Fibroblast of lung (primary cell): ENCODE data around the gene OGFR. TPM values are rescaled to one million over a fixed set of nuclear protein-coding genes. Genes with fewer than 3 reads are reported as not detected.

Experiments
- DNase-seq, 2 donors: peaks; one replicate each; pipeline versions ENCODE4 v3.0.0 to v3.0.0-alpha.2; 2010; ENCODE audit warnings: low read depth in 2 of 2
- H2AFZ ChIP-seq: 2 replicates; pipeline ENCODE4 v1.5.1; 2012; ENCODE audit warnings: low read length, control low read depth, inconsistent platforms
- H3K27ac ChIP-seq: 2 replicates; pipeline ENCODE4 v1.5.1; 2011; ENCODE audit warnings: low read length, control low read depth; ENCODE audit not compliant: insufficient read depth
- H3K27me3 ChIP-seq: 2 replicates; pipeline ENCODE4 v1.5.1; 2011; ENCODE audit warnings: mild to moderate bottlenecking, low read length; ENCODE audit not compliant: control insufficient read depth, insufficient read depth
- H3K36me3 ChIP-seq: 2 replicates; pipeline ENCODE4 v1.5.1; 2011; ENCODE audit warnings: low read length; ENCODE audit not compliant: control insufficient read depth, insufficient read depth
- H3K4me1 ChIP-seq: 2 replicates; pipeline ENCODE4 v1.5.1; 2011; ENCODE audit warnings: low read length; ENCODE audit not compliant: control insufficient read depth, insufficient read depth; ENCODE audit errors: extremely low read depth
- H3K4me2 ChIP-seq: 2 replicates; pipeline ENCODE4 v1.5.1; 2011; ENCODE audit warnings: low read length, control low read depth; ENCODE audit not compliant: insufficient read depth; ENCODE audit errors: extremely low read depth
- H3K4me3 ChIP-seq, 4 experiments: fragments of 200-600 bp in 1 of 4; sonication (generic) in 1 of 4; replicated peaks in 1 of 4; 2 replicates each; pipeline ENCODE4 v1.5.1; 2011 to 2016; ENCODE audit warnings: low read length in 4 of 4, low read depth in 3 of 4, mild to moderate bottlenecking in 3 of 4, control low read depth in 2 of 4, inconsistent platforms in 1 of 4, mixed read lengths in 1 of 4; ENCODE audit not compliant: insufficient read depth in 1 of 4; ENCODE audit errors: control extremely low read depth in 1 of 4
- H3K79me2 ChIP-seq: 2 replicates; pipeline ENCODE4 v1.5.1; 2012; ENCODE audit warnings: mild to moderate bottlenecking, low read length, inconsistent platforms; ENCODE audit not compliant: control insufficient read depth, insufficient read depth
- H3K9ac ChIP-seq: 2 replicates; pipeline ENCODE4 v1.5.1; 2011; ENCODE audit warnings: mild to moderate bottlenecking, low read length, control low read depth; ENCODE audit not compliant: insufficient read depth
- H3K9me3 ChIP-seq: 2 replicates; pipeline ENCODE4 v1.5.1; 2012; ENCODE audit warnings: low read depth, low read length; ENCODE audit not compliant: control insufficient read depth, insufficient read depth
- H4K20me1 ChIP-seq: 2 replicates; pipeline ENCODE4 v1.5.1; 2011; ENCODE audit warnings: low read length; ENCODE audit not compliant: control insufficient read depth, insufficient read depth; ENCODE audit errors: extremely low read depth
- CTCF ChIP-seq, 2 donors: IDR thresholded peaks in 1 of 2; conservative IDR thresholded peaks in 1 of 2; 1 replicate in 1 of 2; 2 replicates in 1 of 2; pipeline ENCODE4 v1.5.1; 2011 to 2012; ENCODE audit warnings: low read length in 2 of 2, control low read depth in 1 of 2, inconsistent platforms in 1 of 2, low read depth in 1 of 2, mild to moderate bottlenecking in 1 of 2
- EZH2 ChIP-seq: IDR thresholded peaks from 2 replicates; pipeline ENCODE4 v1.5.1; 2012; ENCODE audit warnings: low read length, control low read depth, mild to moderate bottlenecking; ENCODE audit errors: missing control alignments
- polyA plus RNA-seq, 2 donors: library from polyadenylated mRNA; depleted of rRNA in 1 of 2; stranded (reverse) in 1 of 2; unstranded in 1 of 2; fragments of >200 nt; gene quantifications; 2 replicates each; pipeline ENCODE4 v1.2.1, GENCODE V29; 2011 to 2012; ENCODE audit warnings: missing spikeins in 1 of 2
- total RNA-seq: library from RNA; depleted of rRNA; stranded (reverse); fragments of >200 nt; gene quantifications from 2 replicates; pipeline ENCODE4 v1.2.1, GENCODE V29; 2014

Gene OGFR
- total and polyA plus RNA-seq, 2 donors (not counting 1 experiment from before 2014, with no cell fraction given), result 19.7 to 34.0 TPM

- Histone ChIP-seq H3K27me3 (no peaks in the 10 kb centered on the region), H3K4me3 (no peak overlapping the region), H3K9me3 (no peaks in the 10 kb centered on the region), H3K9ac (no peak overlapping the region), H3K27ac (no peak overlapping the region), H2AFZ (no peak overlapping the region), H3K4me1 (no peaks in the 10 kb centered on the region), H3K36me3 (no peaks in the 10 kb centered on the region), H4K20me1 (no peaks in the 10 kb centered on the region), H3K79me2 (no peaks in the 10 kb centered on the region), H3K4me2 (no peak overlapping the region)
- no peak for DNase-seq
- TF ChIP-seq EZH2 (no peak), CTCF (conservative IDR thresholded peaks at IDR 0.05 in 1 of 2, IDR thresholded peaks at IDR 0.05 in 1 of 2; ENCODE audit: low read depth in 1 of 2, low read length in 2 of 2) (no peak)
These were observed 25.8 kb upstream of the OGFR start for GRCh38 chr20:62778601-62779416.

- H3K27me3 ChIP-seq, result no peaks in the 10 kb centered on the region
- no peaks in the 10 kb centered on the region for H4K20me1 ChIP-seq
- H2AFZ ChIP-seq, result no peak overlapping the region
- no peaks in the 10 kb centered on the region for H3K36me3 ChIP-seq
- TF ChIP-seq EZH2 (no peak), CTCF (conservative IDR thresholded peaks at IDR 0.05 in 1 of 2, IDR thresholded peaks at IDR 0.05 in 1 of 2; ENCODE audit: low read depth in 1 of 2, low read length in 2 of 2) (no peak)
- no peak for DNase-seq
- no peak overlapping the region for H3K27ac ChIP-seq
- no peaks in the 10 kb centered on the region for H3K4me1 ChIP-seq
- no peak overlapping the region for H3K9ac ChIP-seq
- no peaks in the 10 kb centered on the region for H3K79me2 ChIP-seq
- H3K9me3 ChIP-seq, result no peaks in the 10 kb centered on the region
- no peak overlapping the region for H3K4me3 ChIP-seq
- no peak overlapping the region for H3K4me2 ChIP-seq
These were observed 25.3 kb upstream of the OGFR start for GRCh38 chr20:62779417-62779685.

- H2AFZ ChIP-seq, result no peak overlapping the region
- H3K4me2 ChIP-seq, result no peak overlapping the region
- no peak for DNase-seq
These were observed 24.4 kb upstream of the OGFR start for GRCh38 chr20:62780204-62780603.

More at GRCh38 chr20:62780204-62780603, 24.4 kb upstream of the OGFR start:
- H3K79me2 ChIP-seq, result no peaks in the 10 kb centered on the region
- TF ChIP-seq CTCF (conservative IDR thresholded peaks at IDR 0.05 in 1 of 2, IDR thresholded peaks at IDR 0.05 in 1 of 2; ENCODE audit: low read depth in 1 of 2, low read length in 2 of 2) (no peak), EZH2 (no peak)
- no peak overlapping the region for H3K27ac ChIP-seq
- no peaks in the 10 kb centered on the region for H3K36me3 ChIP-seq
- no peaks in the 10 kb centered on the region for H4K20me1 ChIP-seq
- no peaks in the 10 kb centered on the region for H3K4me1 ChIP-seq
- H3K27me3 ChIP-seq, result no peaks in the 10 kb centered on the region
- no peak overlapping the region for H3K4me3 ChIP-seq
- no peaks in the 10 kb centered on the region for H3K9me3 ChIP-seq
- no peak overlapping the region for H3K9ac ChIP-seq
